Activated CD8-positive, alpha-beta memory T cell treated with anti-CD3 and anti-CD28 coated beads for 48 hours (primary cell): ENCODE data around the gene PLK3.
"Not testable (repeated sequence)": the region's sequence is repeated elsewhere in the genome, so short reads cannot be mapped to it uniquely, and the experiment has no call there.

Experiments
- DNase-seq, 3 experiments: peaks; one replicate each; pipeline ENCODE4 v3.0.0-alpha.2; 2020; ENCODE audit warnings: low read depth in 2 of 3, low spot score in 2 of 3

PLK3 gene

DNA sequence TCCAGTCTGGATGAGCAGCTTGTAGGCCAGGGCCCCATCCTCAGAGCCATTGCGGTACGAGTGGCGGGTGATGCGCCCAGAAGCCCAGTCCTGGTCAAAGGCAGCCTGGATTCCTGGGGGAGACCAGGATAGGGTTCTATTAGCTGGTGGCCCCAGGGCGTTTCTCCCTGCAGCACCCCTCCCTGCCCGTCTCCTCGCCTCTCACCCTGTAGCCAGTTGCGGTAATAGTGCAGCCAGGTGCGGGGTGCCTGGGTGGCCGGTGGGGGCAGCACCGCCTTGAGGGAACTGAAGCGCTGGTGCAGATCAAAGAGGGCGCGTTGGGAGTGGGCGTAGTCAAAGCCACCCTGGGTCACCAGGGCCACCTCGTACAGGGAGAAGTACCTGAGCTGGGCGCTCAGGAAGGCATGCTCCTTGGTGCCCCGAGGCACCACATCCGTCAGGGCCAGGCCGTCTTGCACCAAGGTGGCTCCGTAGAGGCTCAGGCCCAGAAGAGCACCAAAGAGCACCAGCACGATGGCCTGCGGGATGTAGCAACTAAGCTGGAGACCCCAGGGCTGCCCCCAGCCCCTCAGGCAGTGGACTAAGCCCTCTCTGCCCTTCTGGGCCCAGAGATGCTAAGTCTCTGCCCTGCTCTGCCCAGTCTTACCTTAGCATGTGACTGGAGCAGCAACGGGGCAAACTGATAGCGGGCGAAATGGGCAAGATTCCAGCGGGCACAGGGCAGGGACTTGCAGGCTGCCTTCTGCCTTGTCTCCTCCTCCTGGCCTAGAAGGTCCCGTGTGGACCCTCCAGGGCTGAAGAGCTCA, 27.2 kb downstream of the PLK3 start:
- DNase-seq = no peak

DNA sequence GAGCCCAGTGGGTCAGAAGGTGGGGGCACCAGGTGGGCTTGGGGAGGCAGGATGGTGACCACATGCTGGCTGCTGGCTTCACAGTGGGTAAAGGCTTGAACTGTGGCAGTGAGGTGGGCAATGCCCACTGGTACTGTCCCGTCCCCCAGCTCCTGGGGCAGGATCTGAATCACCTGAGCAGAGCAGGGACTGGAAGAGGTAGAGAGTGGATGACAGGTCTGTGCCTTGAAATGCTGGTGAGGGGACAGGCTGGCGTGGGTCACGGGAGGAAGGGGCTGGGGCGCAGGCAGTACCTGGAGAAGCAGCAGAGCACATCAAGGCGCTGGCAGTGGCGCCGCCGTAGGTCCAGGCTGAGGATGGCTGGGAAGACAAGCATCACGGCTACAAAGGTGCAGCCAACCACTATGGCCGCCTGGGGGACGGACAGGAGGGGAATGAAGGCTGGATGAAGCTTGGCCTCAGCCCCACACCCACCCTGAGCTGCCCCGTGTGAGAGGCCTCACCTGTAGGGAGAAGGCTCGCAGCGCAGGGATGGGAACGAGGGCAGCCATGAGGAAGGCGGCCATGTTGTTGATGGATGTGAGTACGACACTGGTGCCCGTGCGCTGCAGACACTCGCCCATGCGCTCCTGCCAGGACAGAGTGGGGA, 27.9 kb downstream of the PLK3 start:
- DNase-seq = no peak

DNA sequence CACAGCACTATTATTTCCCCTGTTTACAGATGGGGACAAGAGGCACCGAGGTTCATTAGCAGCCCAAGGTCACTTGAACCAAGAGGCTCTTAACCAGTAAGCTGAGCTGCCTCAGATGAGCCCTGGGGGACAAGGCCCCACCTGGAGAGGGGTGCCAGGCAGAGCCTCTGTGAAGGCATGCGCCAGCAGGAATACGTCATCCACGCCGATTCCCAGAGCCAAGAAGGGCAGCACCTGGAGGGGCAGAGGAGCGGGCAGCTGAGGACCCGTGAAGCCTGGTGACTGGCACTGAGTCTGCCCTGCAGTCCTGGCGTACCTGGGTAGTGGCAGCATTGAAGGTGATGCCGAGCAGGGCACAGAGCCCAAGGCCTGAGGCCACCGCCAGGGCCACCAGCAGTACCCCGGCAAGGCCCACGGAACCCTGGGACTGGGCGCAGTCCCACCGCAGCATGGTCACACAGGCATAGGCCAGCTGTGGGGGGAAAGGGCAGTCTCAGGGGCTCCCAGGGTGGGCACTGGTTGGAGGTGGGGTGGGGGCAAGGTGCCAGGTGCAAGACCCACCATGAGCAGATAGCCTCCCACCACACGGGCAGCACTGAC, 28.8 kb downstream of the PLK3 start:
- no peak for DNase-seq

DNA sequence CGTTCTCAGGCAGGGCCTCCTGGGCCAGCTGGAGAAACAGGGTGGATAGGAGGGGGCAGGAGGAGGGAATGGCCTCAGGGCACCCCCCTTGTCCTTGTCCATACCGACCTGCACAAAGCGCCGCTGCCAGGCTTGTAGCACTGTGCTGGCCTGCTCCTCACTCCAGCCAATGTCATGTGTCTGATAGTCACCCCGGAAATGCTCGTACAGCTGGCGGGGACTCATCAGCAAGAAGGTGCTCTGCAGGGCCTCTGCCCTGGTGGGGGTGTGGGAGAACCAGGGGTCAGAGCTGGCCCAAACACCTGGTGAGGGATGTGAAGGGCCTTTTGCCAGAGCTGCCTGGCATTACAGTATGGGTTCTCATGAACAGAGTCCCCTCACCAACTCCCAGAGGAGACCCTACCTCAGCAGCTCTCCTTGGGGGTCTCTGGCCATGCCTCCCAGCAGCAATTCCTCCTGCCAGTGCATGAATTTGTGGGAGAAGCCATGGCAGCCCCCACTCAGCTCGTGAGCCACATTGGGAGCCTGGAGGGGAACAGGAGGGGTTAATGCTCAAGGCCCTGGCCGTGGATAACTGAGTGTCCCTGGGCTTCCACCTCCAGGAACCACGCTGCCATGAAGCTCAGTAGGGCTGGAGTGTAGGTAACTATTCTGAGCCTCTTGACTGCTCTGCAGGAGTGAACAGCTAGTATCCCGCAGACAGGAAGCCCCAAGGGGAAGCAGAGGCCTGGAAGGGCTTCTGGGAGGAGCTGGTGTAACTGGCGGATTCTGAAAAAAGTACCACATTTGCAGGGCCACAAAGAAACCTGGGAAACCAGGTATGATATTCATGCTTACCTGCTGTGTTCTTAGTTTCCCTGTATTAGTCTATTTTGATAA, 29.6 kb downstream of the PLK3 start:
- DNase-seq = no peak

DNA sequence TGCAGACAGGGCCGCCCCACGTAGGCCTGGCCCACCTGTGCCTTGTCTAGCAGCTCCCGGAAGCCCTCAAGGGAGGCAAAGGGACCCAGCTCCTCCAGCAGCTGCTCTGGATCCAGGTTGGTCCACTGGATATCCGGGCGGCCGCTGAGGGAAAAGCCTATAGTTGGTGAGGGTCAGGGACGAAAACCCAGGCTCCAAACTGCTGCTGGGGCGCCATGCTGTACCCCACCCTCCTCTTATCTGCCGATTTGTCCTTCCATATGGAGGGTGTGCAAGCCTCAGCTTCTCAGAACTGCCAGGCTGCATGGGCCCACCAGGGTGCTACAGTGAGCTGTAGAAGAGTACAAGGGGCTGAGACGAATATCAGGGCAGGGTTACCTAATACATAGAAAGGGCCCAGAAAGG, 30.7 kb downstream of the PLK3 start:
- DNase-seq = no peak

DNA sequence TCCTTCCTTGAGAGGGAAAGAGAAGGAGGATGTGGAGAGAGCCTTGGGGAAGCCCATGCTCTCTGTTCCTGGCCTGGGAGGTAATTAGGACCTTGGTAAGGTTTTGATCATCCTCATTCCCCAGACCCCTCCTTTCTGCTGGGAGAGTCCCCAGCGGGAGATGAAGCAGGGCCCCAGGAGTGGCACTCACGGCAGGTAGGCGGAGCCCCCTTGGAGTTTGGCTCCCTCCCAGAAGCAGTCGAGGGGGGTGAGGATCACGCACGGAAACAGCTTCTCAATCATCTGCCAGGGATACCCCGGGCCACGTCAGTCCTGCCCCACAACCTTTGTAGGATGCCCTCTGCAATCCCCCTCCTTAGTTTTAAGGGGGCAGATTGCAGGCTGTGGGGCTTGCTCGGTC, 31.3 kb downstream of the PLK3 start:
- DNase-seq = no peak

DNA sequence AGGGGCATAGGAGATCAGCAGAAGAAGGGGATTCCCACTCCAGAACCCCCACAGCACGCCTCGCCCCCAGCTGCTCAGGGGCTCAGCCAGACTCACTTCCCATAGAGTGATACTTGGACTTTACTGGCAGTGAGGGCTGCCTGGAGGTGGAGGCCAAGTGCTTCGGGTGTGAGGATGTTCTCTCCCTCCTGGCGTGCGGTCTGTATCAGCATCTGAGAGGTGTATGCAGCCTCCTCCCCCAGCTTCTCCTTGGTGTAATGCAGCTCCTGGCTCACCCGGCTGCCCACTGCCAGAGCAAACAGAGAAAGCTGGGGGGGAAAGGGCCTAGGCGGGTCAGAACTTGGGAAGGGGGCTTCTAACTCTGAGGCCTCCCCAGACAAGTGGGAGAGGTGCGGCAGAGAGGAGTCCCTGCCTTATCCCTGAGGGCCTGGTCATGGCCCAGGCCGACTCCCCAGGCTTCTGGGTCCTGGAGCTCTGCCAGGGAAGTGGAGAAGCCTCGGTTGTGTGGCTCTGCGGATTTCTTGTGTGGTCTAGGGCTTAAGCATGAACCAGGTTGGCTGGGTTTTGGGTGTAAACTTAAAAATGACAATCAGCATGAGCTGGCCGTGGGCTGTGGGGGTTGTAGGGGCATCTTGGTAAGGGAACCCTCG, 32.0 kb downstream of the PLK3 start:
- DNase-seq = no peak

DNA sequence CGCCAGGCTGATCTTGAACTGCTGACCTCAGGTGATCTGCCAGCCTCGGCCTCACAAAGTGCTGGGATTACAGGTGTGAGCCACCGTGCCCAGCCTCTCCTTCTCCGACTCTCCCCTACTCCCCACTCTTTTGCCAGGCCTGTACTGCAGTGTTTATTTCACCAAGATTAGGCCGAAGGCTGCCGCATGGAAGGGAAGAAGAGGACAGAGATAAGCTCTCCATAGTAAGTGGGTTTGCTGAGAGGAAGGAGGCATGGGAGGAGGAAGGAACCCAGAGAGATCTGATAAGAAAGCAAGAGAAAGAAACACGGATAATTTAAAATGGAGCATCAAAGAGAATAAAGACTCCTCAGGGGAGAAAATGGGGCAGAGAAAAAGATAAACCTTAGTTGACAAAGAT, 34.2 kb downstream of the PLK3 start:
- no peak for DNase-seq

DNA sequence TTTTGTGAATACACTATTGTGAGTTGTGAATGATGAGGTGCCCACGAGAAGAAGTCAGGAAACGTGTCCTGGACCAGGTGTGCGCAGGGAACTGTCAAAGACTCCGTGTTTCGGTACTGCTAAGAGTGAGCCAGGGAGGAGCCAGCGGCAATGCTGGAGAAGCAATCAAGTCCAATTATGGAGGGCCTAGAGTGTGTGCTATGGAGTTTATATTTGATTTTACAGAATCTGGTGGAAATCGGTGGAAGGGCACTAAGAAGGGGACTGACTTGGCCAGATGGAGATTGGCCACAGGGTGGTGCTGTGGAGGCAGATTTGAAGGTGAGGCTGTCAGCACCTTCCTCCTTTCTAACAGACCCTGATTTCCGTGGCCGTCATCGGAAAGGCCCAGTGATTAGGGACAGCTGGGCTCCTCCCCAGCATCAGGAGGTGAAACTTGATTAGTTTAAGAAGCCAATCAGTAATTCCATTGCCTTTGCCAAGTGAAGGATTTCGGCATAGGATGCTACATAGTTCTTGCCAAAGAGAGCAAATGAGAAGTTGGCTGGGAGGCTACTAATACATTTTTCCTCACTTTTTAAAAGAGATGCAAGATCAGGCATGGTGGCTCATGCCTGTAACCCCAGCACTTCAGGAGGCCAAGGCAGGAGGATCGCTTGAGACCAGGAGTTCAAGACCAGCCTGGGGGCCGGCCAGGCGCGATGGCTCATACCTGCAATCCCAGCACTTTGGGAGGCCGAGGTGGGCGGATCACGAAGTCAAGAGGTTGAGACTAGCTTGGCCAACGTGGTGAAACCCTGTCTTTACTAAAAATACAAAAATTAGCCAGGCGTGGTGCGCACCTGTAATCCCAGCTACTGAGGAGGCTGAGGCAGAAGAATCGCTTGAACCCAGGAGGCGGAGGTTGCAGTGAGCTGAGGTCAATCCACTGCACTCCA, 35.8 kb downstream of the PLK3 start:
- DNase-seq = peak; percentile 56 to 80 (median 74)

DNA sequence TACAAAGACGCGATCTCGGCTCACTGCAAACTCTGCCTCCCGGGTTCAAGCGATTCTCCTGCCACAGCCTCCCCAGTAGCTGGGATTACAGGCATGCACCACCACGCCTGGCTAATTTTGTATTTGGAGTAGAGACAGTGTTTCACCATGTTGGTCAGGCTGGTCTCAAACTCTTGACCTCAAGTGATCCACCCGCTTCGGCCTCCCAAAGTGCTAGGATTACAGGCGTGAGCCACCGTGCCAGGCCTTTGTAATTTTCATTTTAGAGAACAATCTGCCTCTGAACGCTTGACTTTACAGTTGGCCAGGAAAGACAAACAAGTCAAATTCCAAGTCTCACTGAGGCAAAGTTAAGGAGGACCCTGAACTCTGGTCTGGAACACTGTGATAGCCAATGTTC, 38.1 kb downstream of the PLK3 start:
- not testable (repeated sequence) for DNase-seq

DNA sequence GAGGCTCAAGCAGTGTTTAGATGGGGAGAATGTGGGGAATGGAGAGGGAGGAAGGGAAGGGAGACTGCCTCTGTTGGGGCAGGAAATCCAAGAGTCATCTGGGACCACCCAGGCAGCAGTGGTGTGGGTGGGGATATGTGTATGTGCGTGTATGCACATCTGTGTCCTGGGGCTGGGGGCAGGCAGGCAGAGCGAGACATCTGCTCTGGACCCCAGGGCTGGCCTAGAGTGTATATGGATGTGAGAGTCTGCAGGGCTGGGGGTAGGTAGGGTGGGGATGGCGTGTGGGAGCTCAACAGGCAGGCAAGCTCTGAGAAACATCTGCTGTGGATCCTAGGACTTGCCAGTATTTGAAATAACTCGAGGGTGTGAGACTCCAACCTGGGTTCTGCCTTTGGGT, 39.4 kb downstream of the PLK3 start:
- no peak for DNase-seq

DNA sequence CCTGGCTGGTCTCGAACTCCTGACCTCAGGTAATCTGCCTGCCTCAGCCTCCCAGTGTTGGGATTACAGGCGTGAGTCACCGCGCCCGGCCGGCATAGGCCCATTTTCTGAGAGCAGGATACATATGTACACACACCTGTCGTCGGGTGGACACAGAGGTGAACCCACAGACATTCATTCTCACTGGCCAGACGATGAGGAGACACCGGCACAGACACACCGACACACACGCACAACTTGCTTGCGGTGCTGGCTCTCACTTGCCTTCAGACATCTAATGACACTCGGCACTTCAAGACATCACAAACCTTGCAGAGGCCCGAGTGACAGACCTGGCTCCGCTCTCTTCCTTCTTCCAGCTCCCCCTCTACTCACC, 42.3 kb downstream of the PLK3 start:
- DNase-seq = no peak

DNA sequence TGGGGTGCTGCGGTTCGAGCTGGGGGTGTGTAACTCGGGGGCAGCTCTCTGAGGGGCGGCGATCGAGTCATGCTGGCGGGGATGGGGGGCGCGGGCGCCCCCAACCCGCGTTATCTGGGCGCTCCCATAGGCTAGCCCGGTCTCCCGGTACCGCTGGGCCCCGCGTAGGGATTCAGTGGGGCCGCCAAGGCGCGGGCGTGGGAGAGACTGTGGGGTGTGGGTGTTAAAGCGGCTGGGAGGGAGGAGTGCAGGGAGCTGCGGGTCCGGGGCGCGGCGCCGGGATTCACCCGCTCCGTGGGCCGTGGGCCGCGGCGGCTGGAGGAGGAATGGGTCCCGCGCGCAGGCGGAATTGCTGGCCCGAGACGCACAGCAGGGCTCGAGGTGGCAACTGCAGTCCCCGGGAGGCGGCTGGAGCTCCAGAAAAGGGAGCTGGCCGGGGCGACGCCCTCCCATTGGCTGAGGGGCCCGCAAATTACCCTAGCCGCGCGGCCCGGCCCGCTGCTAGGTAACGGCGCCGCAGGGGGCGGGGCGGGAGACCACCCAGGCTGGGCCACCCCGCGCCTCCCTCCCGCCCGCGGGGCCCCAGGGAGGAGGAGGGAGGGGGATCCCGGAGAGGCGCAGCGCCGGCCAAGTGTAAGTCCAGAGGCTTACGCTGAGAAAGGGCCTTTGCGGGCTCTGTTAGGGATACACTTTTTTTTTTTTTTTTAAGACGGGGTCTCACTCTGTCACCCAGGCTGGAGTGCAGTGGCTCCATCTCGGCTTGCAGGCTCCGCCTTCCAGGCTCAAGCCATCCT, 42.9 kb downstream of the PLK3 start, which contains the start of gene PTCH2:
PTCH2 (minus strand) TSS at position 392 of the 794 bp plus-strand sequence; CDS start at position 71, 321 bp downstream.
- DNase-seq = no peak

DNA sequence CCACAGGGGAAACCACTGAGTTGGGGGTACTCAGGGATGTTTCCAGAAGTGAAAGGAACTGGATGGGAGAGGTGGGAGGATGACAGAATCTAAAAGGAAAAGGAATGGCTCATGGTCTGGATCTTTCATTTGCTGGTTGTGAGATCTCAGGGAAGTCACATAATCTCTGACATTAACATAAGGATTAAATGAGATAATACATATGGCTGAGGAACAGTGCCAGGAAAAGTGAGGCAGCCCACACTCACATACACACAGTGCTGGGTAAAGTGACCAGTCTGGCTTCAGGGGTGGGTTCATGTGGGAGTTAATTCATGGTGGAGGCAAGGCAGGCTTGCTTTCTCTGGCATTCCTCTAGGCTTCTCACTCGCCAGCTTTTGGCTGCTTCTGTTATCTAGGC, 46.8 kb downstream of the PLK3 start:
- DNase-seq = no peak

DNA sequence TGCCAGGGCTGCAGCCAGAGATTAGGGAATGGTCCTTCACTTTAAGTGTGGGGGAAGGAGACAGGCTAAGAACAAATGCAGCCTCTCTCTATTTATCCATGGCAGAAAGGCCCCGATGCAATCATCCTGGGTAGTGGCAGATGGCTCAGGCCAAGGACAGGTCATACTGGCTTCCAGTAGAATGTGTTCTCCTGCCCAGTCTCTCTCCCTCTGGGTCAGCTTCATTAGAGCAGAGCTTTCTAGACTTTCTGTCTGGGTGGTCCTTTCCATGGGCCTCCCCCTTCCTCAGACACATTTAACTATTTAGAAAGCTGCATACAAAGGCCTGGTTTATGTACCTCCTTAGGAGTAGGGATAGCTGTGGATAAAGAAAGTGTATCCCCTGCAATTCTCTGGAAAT, 47.7 kb downstream of the PLK3 start:
- no peak for DNase-seq

DNA sequence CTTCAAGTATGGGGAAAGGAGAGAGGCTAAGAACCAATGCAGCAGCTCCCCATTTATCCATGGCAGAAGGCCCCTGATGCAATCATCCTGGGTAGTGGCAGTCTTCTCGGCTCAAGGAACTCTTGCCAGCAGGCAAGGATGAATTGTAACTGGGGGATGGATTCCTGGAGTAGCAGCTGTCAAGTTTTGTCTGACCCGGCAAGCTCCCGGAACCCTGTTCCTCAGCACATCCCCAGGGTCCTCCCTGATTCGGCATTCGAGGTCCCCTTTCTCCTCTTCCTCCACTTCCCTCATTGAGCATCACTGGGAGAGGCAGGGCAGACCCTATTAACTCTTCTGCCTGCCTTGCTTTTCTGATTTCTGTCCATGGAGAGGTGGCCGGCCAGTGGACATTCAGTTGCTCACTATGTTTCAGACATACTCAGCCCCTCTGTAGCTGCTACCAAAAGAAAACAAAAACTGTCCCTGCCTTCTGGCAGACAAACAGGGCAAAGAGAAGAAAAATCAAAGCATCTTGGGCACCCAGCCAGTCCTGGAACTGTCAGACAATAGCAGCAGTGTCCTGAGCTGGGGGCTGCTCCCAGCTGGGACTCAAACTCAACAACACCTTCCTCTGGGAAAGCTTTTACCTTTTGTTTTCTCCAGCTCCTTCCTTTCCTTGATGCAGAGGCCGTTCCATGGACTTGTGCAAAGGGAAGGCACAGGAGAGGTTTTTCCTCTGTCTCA, 48.4 kb downstream of the PLK3 start:
- DNase-seq = no peak

DNA sequence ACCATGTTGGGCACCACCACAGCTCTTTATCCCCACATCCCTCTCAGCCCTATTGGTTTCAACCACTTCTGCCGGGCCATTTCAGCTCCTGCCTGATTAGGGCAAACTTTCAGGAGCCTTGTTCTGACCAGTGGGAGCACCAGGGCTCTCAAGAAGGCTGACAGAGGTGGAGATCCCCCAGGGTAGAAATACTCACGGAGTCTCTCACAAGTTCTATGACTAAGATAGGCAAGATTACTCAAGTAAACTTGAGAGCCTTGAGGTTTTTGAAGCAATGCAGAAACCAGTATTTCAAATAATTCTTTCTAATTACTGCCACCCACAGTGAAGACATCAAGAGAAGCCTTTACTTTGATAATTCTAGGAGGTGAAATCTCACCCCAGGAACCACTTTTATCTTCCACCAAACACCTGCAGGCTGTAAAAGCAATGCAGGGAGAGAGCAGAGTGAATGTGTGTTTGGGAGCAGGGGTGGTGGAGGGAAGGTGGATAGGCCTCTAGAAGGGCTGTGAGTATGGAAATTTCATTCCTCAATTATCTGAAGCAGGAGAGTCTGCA, 49.5 kb downstream of the PLK3 start:
- DNase-seq = no peak

DNA sequence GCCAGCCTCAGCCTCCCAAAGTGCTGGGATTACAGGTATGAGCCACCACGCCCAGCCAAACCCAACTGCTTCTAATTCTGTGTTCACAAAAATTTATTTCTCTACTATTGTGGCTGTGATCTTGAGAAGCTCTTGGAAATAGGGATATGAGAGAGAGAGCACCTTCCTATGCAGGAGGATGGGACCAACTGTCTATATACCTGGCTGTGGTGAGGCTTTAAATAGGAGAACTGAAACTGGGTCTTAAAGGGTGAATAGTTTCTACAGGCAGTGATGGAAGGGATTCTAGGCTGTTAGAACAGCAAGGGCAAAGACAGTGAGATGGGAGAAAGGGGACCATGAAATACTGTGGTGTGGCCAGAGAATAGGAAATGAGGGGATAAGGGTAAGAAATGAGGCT, 51.1 kb downstream of the PLK3 start:
- DNase-seq = no peak
